ENCODE measurements around the gene NR1D1.
A peak's percentile ranks its signal among the peaks of the same experiment; 100 is the strongest.

The NR1D1 gene

GRCh38 chr17:40105861-40106759, 5.7 kb upstream of the NR1D1 start:
- DNase-seq (ENCODE audit: low spot score), result peak; percentile 63
- H3K4me3 ChIP-seq, result no peak overlapping the region
- H3K27ac ChIP-seq, result peak overlapping the region; percentile 75 to 96
- TF ChIP-seq CTCF (IDR thresholded peaks at IDR 0.05), result no peak

GRCh38 chr17:40104594-40105486, 4.5 kb upstream of the NR1D1 start:
- Histone ChIP-seq H3K27ac (peak overlapping the region; percentile 75 to 96), H3K4me3 (no peak overlapping the region)
- no peak for TF ChIP-seq CTCF (IDR thresholded peaks at IDR 0.05)
- DNase-seq (ENCODE audit: low spot score), result no peak

GRCh38 chr17:40103688-40104087, 3.3 kb upstream of the NR1D1 start:
- DNase-seq (ENCODE audit: low spot score), result no peak
- Histone ChIP-seq H3K27ac (peak overlapping the region; percentile 17 to 75), H3K4me3 (no peak overlapping the region)
- no peak for TF ChIP-seq CTCF (IDR thresholded peaks at IDR 0.05)

GRCh38 chr17:40103071-40103661, 2.8 kb upstream of the NR1D1 start:
- peak; percentile 72 for DNase-seq (ENCODE audit: low spot score)
- no peak overlapping the region for H3K4me3 ChIP-seq
- peak overlapping the region; percentile 17 to 75 for H3K27ac ChIP-seq
- no peak for TF ChIP-seq CTCF (IDR thresholded peaks at IDR 0.05)

GRCh38 chr17:40101367-40102210, 1.2 kb upstream of the NR1D1 start:
- Histone ChIP-seq H3K27ac (peak overlapping the region; percentile 89 to 96), H3K4me3 (peak overlapping the region; percentile 83)
- no peak for TF ChIP-seq CTCF (IDR thresholded peaks at IDR 0.05)
- DNase-seq (ENCODE audit: low spot score), result peak; percentile 66

- Histone ChIP-seq H3K4me3 (peak overlapping the region; percentile 83), H3K27ac (peak overlapping the region; percentile 89 to 96)
- peak; percentile 100 for DNase-seq (ENCODE audit: low spot score)
- no peak for TF ChIP-seq CTCF (IDR thresholded peaks at IDR 0.05)
Measured at GRCh38 chr17:40100669-40101366, 429 bp upstream of the NR1D1 start.

Data from coronary artery (tissue), 2 donors.